ENCODE data around the gene SNRPE.

DNA sequence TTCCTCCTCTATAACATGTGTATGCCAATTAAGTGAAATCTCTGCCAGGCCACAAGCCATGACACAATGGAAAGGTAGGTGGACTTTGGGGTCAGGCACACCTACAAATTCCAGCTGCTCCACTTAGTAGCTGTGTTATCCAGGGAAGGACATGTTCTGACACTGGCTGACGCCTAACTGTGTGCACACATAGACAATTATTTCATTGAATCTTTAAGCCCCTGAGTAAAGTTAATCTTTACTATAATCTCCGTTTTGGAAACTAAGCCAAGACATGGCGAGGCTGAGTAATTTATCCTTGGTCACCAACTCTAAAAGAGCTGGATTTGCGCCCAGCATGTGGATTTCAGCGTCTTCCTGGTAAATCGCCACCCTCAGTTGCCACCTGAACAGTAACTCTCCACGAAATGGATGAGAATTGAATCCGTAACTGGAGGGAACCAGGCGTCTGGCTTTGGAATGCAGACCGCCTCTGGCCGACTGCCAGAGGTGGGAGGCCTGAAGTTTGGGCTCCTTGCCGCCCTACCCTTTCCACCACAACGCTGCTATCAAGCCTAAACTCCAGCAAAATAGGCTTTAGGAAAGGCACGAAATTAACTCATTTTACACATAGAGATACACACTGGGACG lies 888 bp upstream of the SNRPE start:
- no peak for TF ChIP-seq CTCF (tag by site-specific recombination; IDR thresholded peaks at IDR 0.05)
- no peak for TF ChIP-seq ZNF571 (tag by site-specific recombination; IDR thresholded peaks at IDR 0.05)
- TF ChIP-seq ZFP41 (tag by site-specific recombination; IDR thresholded peaks at IDR 0.05; ENCODE audit: borderline replicate concordance), result no peak
- TF ChIP-seq, protein P1, sequence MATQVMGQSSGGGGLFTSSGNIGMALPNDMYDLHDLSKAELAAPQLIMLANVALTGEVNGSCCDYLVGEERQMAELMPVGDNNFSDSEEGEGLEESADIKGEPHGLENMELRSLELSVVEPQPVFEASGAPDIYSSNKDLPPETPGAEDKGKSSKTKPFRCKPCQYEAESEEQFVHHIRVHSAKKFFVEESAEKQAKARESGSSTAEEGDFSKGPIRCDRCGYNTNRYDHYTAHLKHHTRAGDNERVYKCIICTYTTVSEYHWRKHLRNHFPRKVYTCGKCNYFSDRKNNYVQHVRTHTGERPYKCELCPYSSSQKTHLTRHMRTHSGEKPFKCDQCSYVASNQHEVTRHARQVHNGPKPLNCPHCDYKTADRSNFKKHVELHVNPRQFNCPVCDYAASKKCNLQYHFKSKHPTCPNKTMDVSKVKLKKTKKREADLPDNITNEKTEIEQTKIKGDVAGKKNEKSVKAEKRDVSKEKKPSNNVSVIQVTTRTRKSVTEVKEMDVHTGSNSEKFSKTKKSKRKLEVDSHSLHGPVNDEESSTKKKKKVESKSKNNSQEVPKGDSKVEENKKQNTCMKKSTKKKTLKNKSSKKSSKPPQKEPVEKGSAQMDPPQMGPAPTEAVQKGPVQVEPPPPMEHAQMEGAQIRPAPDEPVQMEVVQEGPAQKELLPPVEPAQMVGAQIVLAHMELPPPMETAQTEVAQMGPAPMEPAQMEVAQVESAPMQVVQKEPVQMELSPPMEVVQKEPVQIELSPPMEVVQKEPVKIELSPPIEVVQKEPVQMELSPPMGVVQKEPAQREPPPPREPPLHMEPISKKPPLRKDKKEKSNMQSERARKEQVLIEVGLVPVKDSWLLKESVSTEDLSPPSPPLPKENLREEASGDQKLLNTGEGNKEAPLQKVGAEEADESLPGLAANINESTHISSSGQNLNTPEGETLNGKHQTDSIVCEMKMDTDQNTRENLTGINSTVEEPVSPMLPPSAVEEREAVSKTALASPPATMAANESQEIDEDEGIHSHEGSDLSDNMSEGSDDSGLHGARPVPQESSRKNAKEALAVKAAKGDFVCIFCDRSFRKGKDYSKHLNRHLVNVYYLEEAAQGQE (tag by site-specific recombination; IDR thresholded peaks at IDR 0.05), result no peak
- TF ChIP-seq ZNF133 (tag by site-specific recombination; IDR thresholded peaks at IDR 0.05), result no peak
- no peak for TF ChIP-seq ZSCAN30 (tag by site-specific recombination; IDR thresholded peaks at IDR 0.05)
- TF ChIP-seq ZNF600 (tag by site-specific recombination; IDR thresholded peaks at IDR 0.05), result 0 out of 2 replicates have a peak, but pooled peaks have one; percentile 12
- no peak for TF ChIP-seq ZNF785 (tag by site-specific recombination; IDR thresholded peaks at IDR 0.05)
- no peak for TF ChIP-seq KLF9 (tag by site-specific recombination; IDR thresholded peaks at IDR 0.05; ENCODE audit: low read depth)

All from HEK293 (cell line).